ENCODE data around the gene SUGT1. TPM values are rescaled to one million over a fixed set of nuclear protein-coding genes. Genes with fewer than 3 reads are reported as not detected.
"Not testable (repeated sequence)": the region's sequence is repeated elsewhere in the genome, so short reads cannot be mapped to it uniquely, and the experiment has no call there.

SUGT1 gene
- total RNA-seq, 4 donors from 2014 or later = 27.3 to 47.3 (median 37.6) TPM

DNA sequence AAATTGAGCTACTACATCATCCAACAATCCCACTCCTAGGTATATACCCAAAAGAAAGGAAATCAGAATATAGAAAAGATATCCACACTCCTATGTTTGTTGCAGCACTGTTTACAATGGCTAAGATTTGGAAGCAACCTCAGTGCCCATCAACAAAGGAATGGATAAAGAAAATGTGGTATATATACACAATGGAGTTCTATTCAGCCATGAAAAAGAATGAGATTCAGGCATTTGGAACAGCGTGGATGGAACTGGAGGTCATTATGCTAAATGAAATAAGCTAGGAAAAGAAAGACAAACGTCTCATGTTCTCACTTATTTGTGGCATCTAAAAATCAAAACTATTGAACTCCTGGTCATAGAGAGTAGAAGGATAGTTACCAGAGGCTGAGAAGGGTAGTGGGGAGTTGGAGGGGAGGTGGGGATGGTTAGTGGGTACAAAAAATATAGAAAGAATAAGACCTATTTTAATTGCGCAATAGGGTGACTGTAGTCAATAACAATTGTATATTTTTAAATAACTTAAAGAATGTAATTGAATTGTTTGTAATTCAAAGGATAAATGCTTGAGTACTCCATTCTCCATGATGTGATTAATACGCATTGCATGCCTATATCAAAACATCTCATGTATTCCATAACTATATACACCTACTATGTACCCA lies 37.4 kb upstream of the SUGT1 start:
- H3K27me3 ChIP-seq = no peaks in the 10 kb centered on the region
- no peak overlapping the region for H3K4me3 ChIP-seq
- no peak for TF ChIP-seq POLR2A (IDR thresholded peaks at IDR 0.05)
- no peak for TF ChIP-seq EP300 (IDR thresholded peaks at IDR 0.05)
- no peak for TF ChIP-seq CTCF (IDR thresholded peaks at IDR 0.05)
- H3K27ac ChIP-seq = no peak overlapping the region
- DNase-seq (ENCODE audit: low spot score in 2 of 2) = no peak
- H3K36me3 ChIP-seq = no peaks in the 10 kb centered on the region
- WGBS, 2 donors = 90 to 93% methylated on average over 4 of the region's 4 CpGs
- peaks cover 0 to 27% (median 4%) of the 10 kb centered on the region in 4 donors for H3K4me1 ChIP-seq
- no peaks in the 10 kb centered on the region for H3K9me3 ChIP-seq

- whole genome bisulfite sequencing, 2 donors = 83 to 85% methylated on average over 5 of the region's 5 CpGs
- H3K4me3 ChIP-seq = no peak overlapping the region
- no peaks in the 10 kb centered on the region for H3K27me3 ChIP-seq
- DNase-seq (ENCODE audit: low spot score in 2 of 2) = no peak
- H3K4me1 ChIP-seq = peaks cover 0 to 30% (median 4%) of the 10 kb centered on the region in 4 donors
- H3K9me3 ChIP-seq = no peaks in the 10 kb centered on the region
- no peak overlapping the region for H3K27ac ChIP-seq
- H3K36me3 ChIP-seq = no peaks in the 10 kb centered on the region
- TF ChIP-seq EP300 (IDR thresholded peaks at IDR 0.05) = no peak
- no peak for TF ChIP-seq POLR2A (IDR thresholded peaks at IDR 0.05)
- TF ChIP-seq CTCF (IDR thresholded peaks at IDR 0.05) = no peak
These were observed 36.8 kb upstream of the SUGT1 start for GRCh38 chr13:52615812-52616211.

- peak; percentile 45 to 66 for DNase-seq (ENCODE audit: low spot score in 2 of 2)
- 1% methylated on average over 49 to 50 of the region's 51 CpGs for WGBS, 2 donors
- Histone ChIP-seq H3K27me3 (no peaks in the 10 kb centered on the region), H3K36me3 (no peaks in the 10 kb centered on the region), H3K27ac (peak overlapping the region; percentile 51 to 87 (median 84)), H3K9me3 (no peaks in the 10 kb centered on the region), H3K4me1 (peaks cover 0 to 41% (median 4%) of the 10 kb centered on the region in 4 donors), H3K4me3 (peak overlapping the region; percentile 42 to 76 (median 68))
- TF ChIP-seq EP300 (IDR thresholded peaks at IDR 0.05) (peak in 1 of 2 donors; percentile 60), CTCF (IDR thresholded peaks at IDR 0.05) (no peak)
These were observed 35.3 kb upstream of the SUGT1 start for GRCh38 chr13:52617070-52618060.

DNA sequence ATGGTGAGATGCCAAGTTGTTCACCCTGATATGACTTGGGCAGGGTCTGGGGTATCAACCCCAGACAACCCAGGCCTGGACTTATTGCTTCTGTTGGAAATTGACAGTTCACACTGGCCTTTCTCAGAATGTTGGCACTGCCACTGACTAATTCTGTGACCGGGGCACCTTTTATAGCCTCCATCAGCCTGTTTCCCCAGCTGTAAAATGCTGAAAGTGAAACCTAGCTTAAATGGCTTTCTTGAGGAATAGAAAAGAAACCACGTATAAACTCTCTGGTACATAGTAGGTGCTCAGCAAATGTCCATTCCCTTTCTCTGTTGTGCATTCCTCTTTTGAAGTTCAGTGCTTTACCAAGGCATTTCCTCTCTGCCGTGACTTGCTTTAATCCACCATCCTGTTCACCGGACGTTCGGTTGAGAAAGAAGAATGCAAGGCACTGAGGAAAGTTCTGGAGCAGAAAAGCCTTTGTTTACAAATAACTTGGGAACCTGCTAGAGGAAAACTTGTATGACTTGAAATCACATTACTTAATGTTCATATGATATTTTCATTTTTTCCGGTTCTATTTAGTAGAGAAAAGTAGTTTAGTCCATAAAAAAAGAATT lies 21.4 kb upstream of the SUGT1 start:
- not testable (repeated sequence) for H3K27me3 ChIP-seq; DNase-seq (ENCODE audit: low spot score in 2 of 2); H3K4me3 ChIP-seq; H3K27ac ChIP-seq; H3K4me1 ChIP-seq; H3K9me3 ChIP-seq
- peaks cover 0 to 51% (median 0%) of the 10 kb centered on the region in 3 donors for H3K36me3 ChIP-seq
- 66 to 67% methylated on average over 7 of the region's 7 CpGs for WGBS, 2 donors

DNA sequence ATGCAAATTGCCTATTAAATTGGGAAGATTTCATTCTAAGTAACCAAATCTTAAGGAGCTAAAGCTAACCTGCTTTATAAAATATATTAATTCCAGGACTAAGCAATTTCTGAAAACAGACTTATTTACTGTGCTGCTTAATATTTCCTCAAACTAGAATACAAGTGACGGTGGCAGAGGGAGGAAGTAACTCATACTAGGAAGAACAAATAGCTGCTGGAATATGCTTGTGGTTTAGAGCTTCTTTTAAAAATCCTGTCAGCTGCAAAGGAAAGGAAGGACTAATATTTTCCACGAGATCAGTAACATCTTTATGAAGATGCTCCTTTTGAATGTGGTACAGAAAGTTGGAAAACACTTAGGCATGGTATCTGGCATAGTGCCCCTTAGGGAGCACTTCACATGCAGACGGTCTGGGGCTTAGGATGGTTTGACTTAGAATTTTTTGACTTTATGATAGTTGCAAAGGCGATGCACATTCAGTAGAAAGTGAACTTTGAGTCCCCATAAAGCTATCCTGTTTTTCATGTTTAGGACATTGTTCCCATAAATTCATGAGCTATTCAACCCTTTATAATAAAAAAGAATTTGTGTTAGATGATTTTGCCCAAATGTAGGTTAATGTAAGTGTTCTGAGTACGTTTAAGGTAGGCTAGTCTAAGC lies 13.8 kb upstream of the SUGT1 start:
- WGBS, 2 donors = 83 to 85% methylated on average over 5 of the region's 5 CpGs

More for the DNA sequence above, 13.8 kb upstream of the SUGT1 start:
- H3K9me3 ChIP-seq = no peaks in the 10 kb centered on the region
- H3K36me3 ChIP-seq = peaks cover 0 to 40% (median 0%) of the 10 kb centered on the region in 3 donors
- no peak for DNase-seq (ENCODE audit: low spot score in 2 of 2)
- no peaks in the 10 kb centered on the region for H3K27me3 ChIP-seq
- TF ChIP-seq POLR2A (IDR thresholded peaks at IDR 0.05) (no peak), EP300 (IDR thresholded peaks at IDR 0.05) (no peak), CTCF (IDR thresholded peaks at IDR 0.05) (no peak)
- H3K27ac ChIP-seq = no peak overlapping the region
- no peaks in the 10 kb centered on the region for H3K4me1 ChIP-seq
- H3K4me3 ChIP-seq = no peak overlapping the region

Measured in tibial nerve (tissue), 4 donors.